ENCODE data around the gene AKNA.

- TF ChIP-seq CTCF (IDR thresholded peaks at IDR 0.05; ENCODE audit: insufficient read depth, low read depth, low read length): no peak
- no peak for TF ChIP-seq EZH2 (IDR thresholded peaks at IDR 0.05; ENCODE audit: insufficient read depth, low read length)
Observed at GRCh38 chr9:114369216-114370130, 18.3 kb downstream of the AKNA start.
